ENCODE results near the gene INTS13.

DNA sequence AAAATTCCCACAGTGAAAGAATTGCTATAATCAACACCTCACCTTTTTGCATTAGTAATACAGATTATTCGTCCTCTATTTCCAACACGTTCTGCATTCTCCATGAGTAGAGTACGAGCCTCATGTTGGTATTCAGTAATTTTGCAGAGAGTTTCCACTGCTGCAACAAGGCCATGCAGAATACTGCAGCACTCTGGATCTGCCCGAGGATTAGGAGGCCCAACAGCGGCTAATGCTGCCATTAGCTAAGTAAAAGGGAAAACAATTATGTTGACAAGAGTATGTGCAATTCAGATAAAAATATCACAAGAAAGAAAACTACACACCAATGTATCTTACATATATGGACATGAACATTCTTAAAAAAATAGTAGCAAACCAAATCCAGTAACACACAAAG lies 9.1 kb downstream of the INTS13 start:
- TF ChIP-seq, protein P1, sequence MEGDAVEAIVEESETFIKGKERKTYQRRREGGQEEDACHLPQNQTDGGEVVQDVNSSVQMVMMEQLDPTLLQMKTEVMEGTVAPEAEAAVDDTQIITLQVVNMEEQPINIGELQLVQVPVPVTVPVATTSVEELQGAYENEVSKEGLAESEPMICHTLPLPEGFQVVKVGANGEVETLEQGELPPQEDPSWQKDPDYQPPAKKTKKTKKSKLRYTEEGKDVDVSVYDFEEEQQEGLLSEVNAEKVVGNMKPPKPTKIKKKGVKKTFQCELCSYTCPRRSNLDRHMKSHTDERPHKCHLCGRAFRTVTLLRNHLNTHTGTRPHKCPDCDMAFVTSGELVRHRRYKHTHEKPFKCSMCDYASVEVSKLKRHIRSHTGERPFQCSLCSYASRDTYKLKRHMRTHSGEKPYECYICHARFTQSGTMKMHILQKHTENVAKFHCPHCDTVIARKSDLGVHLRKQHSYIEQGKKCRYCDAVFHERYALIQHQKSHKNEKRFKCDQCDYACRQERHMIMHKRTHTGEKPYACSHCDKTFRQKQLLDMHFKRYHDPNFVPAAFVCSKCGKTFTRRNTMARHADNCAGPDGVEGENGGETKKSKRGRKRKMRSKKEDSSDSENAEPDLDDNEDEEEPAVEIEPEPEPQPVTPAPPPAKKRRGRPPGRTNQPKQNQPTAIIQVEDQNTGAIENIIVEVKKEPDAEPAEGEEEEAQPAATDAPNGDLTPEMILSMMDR (IDR thresholded peaks at IDR 0.05; ENCODE audit: low read depth, low read length), result no peak
- TF ChIP-seq POLR2A (IDR thresholded peaks at IDR 0.05; ENCODE audit: extremely low read depth, insufficient read length), result no peak
